B cell (primary cell): ENCODE measurements around the gene RNF223. TPM values are rescaled to one million over a fixed set of nuclear protein-coding genes. Genes with fewer than 3 reads are reported as not detected.

Experiments used
- ATAC-seq: fragments of 200-7000 bp; cut with Tn5 transposase; one replicate; pipeline ENCODE4 v1.10.0; 2021; ENCODE audit warnings: low read depth, mild to moderate bottlenecking, moderate number of reproducible peaks, moderate library complexity
- CTCF ChIA-PET: fragments of 350-600 bp; sonication (Branson Sonifier 250); formaldehyde crosslinking; loops from one replicate; lab custom pipeline; 2021; ENCODE audit warnings: antibody characterized with exemption, inconsistent platforms; lab: Charles Lee
- POLR2A ChIA-PET: fragments of 350-600 bp; sonication (Branson Sonifier 250); formaldehyde crosslinking; loops from one replicate; lab custom pipeline; 2021; ENCODE audit warnings: antibody characterized with exemption; lab: Charles Lee
- DNase-seq: peaks from one replicate; pipeline ENCODE4 v3.0.0; 2013
- H2AFZ ChIP-seq: 2 replicates; pipeline ENCODE4 v1.6.1; 2012; ENCODE audit warnings: mild to moderate bottlenecking, low read depth, low read length; ENCODE audit not compliant: insufficient read depth, poor library complexity, severe bottlenecking
- H3K27ac ChIP-seq, 2 donors: 1 replicate in 1 of 2; 2 replicates in 1 of 2; pipeline ENCODE4 v1.5.1; 2012 to 2013; ENCODE audit warnings: low read length in 2 of 2, mild to moderate bottlenecking in 2 of 2, moderate library complexity in 1 of 2
- H3K27me3 ChIP-seq, 4 experiments: fragments of 200-600 bp in 1 of 4; sonication (generic) in 1 of 4; replicated peaks in 1 of 4; 1 replicate in 2 of 4; 2 replicates in 2 of 4; pipeline versions ENCODE4 v1.6.1 to v1.7.0; 2013 to 2016; ENCODE audit warnings: low read length in 3 of 4, mild to moderate bottlenecking in 2 of 4, mixed read lengths in 1 of 4, moderate library complexity in 1 of 4; ENCODE audit not compliant: insufficient read depth in 4 of 4, control insufficient read depth in 3 of 4; ENCODE audit errors: control extremely low read depth in 1 of 4
- H3K36me3 ChIP-seq, 2 experiments: replicated peaks in 1 of 2; 1 replicate in 1 of 2; 2 replicates in 1 of 2; pipeline versions ENCODE4 v1.6.1 to v1.7.1; 2013; ENCODE audit warnings: low read length in 1 of 2; ENCODE audit not compliant: insufficient read depth in 2 of 2, control insufficient read depth in 1 of 2; ENCODE audit errors: control extremely low read depth in 1 of 2, extremely low read depth in 1 of 2
- H3K4me1 ChIP-seq, 2 donors: fragments of 200-600 bp in 1 of 2; sonication (generic) in 1 of 2; 1 replicate in 1 of 2; 2 replicates in 1 of 2; pipeline versions ENCODE4 v1.5.1 to v1.6.1; 2013 to 2017; ENCODE audit warnings: low read length in 2 of 2; ENCODE audit not compliant: control insufficient read depth in 2 of 2, insufficient read depth in 2 of 2
- H3K4me2 ChIP-seq: replicated peaks from 2 replicates; pipeline ENCODE3; 2012; ENCODE audit warnings: mild to moderate bottlenecking, low read depth, low read length; ENCODE audit not compliant: poor library complexity, severe bottlenecking
- H3K4me3 ChIP-seq, 5 experiments: fragments of 200-600 bp in 1 of 5; sonication (generic) in 1 of 5; 1 replicate in 3 of 5; 2 replicates in 2 of 5; pipeline versions ENCODE4 v1.5.1 to v1.7.0; 2011 to 2016; ENCODE audit warnings: low read length in 4 of 5, mild to moderate bottlenecking in 4 of 5, low read depth in 2 of 5, control low read depth in 1 of 5, moderate library complexity in 1 of 5; ENCODE audit not compliant: insufficient read depth in 1 of 5; ENCODE audit errors: control extremely low read depth in 1 of 5, extremely low read depth in 1 of 5
- H3K79me2 ChIP-seq: fragments of 200-600 bp; sonication (generic); one replicate; pipeline ENCODE4 v1.6.0; 2016; ENCODE audit warnings: low read length; ENCODE audit not compliant: control insufficient read depth, insufficient read depth
- H3K9ac ChIP-seq: fragments of 200-600 bp; sonication (generic); 2 replicates; pipeline ENCODE4 v1.6.1; 2017; ENCODE audit warnings: mild to moderate bottlenecking, low read length, moderate library complexity
- H3K9me3 ChIP-seq, 3 donors: one replicate each; pipeline versions ENCODE4 v1.6.1 to v1.7.1; 2013; ENCODE audit warnings: low read length in 2 of 3; ENCODE audit not compliant: control insufficient read depth in 2 of 3, insufficient read depth in 1 of 3; ENCODE audit errors: control extremely low read depth in 1 of 3
- H4K20me1 ChIP-seq: 2 replicates; pipeline ENCODE4 v1.6.0; 2012; ENCODE audit warnings: mild to moderate bottlenecking, low read length; ENCODE audit not compliant: insufficient read depth, control insufficient read depth, poor library complexity, severe bottlenecking
- H3K27ac Mint-ChIP-seq: one replicate; pipeline ENCODE4 v1.8.0; 2021; ENCODE audit warnings: mixed read lengths
- H3K27me3 Mint-ChIP-seq: one replicate; pipeline ENCODE4 v1.8.0; 2021; ENCODE audit warnings: mixed read lengths
- H3K4me1 Mint-ChIP-seq: one replicate; pipeline ENCODE4 v1.8.0; 2021; ENCODE audit warnings: mixed read lengths
- H3K4me3 Mint-ChIP-seq: one replicate; pipeline ENCODE4 v1.8.0; 2021; ENCODE audit warnings: mixed read lengths
- H3K9me3 Mint-ChIP-seq: one replicate; pipeline ENCODE4 v1.8.0; 2022; ENCODE audit warnings: mixed read lengths; ENCODE audit not compliant: insufficient read depth
- EZH2 ChIP-seq: IDR thresholded peaks from 2 replicates; pipeline ENCODE4 v1.6.1; 2012; ENCODE audit warnings: borderline replicate concordance, low read depth, mild to moderate bottlenecking, moderate library complexity, low read length; ENCODE audit not compliant: insufficient read depth, poor library complexity, severe bottlenecking
- WGBS: methylation state at CpG from one replicate; pipeline ENCODE4 v1.1.5; 2013; ENCODE audit warnings: missing lambda C conversion rate; ENCODE audit not compliant: insufficient coverage; 5-methylcytosine and 5-hydroxymethylcytosine counted together
- intact Hi-C: fragments of 100-400 bp; cut with micrococcal nuclease; formaldehyde crosslinking; loops from one replicate; pipeline ENCODE4 v1.10.0; 2022
- polyA plus RNA-seq: library from polyadenylated mRNA; depleted of rRNA; stranded (reverse); fragments of >200 nt; gene quantifications from 2 replicates; pipeline ENCODE4 v1.2.3, GENCODE V29; 2012
- total RNA-seq, 2 donors: library from RNA; stranded (reverse); fragments of 120-200 nt in 1 of 2; gene quantifications; 1 replicate in 1 of 2; 2 replicates in 1 of 2; pipeline versions ENCODE4 v1.2.3 to v1.2.4, GENCODE V29; 2013 to 2022
- TF ChIP-seq, protein P1 (sequence below): fragments of 200-600 bp; IDR thresholded peaks from one replicate; pipeline ENCODE4 v1.8.0; 2022; ENCODE audit warnings: antibody characterized with exemption, mild to moderate bottlenecking

Gene RNF223
- total and polyA plus RNA-seq, 2 donors (not counting 1 experiment from before 2014, with no cell fraction given) = not detected

DNA sequence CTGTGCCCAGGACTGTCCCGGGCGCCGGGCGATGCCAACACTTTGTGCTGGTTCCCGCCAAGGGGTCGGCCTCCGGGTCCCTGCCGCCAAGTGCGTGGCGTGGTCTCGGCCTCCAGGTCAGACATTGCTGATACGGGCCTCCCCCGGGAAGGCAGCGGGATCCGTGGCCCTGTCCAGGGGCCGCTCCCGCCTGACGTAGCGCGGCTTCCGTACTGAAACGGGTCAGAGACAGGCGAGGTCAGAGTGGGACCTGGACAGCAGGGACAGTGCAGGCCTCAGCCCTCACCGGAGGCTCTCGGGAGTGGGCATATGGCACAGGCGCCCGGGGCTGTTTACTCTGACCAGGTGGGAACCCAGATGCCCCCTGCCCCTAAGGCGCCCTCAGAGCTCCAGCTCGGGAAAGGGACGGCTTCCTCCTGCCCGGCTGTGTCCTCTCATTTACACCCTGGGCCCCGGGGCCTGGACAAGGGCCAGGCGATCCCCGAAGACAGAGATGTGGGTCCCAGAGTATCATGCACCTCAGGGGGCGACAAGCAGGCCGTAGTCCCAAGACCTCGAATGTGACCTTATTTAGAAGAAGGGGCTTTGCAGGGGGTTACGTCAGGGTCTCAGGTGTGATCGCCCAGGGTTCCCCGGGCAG, 8.8 kb upstream of the RNF223 start:
- Histone ChIP-seq H4K20me1 (no peaks in the 10 kb centered on the region), H3K9me3 (peaks cover 0 to 4% (median 0%) of the 10 kb centered on the region in 3 donors), H3K79me2 (no peaks in the 10 kb centered on the region), H3K27me3 (peaks cover 0 to 12% (median 4%) of the 10 kb centered on the region in 4 experiments), H3K27ac (no peak overlapping the region), H2AFZ (no peak overlapping the region), H3K36me3 (no peaks in the 10 kb centered on the region), H3K4me1 (peaks cover 11 to 14% of the 10 kb centered on the region in 2 donors), H3K4me2 (no peak overlapping the region), H3K9ac (no peak overlapping the region), H3K4me3 (no peak overlapping the region)
- no peak overlapping the region for H3K27ac Mint-ChIP-seq
- H3K4me3 Mint-ChIP-seq = no peak overlapping the region
- TF ChIP-seq, protein P1, sequence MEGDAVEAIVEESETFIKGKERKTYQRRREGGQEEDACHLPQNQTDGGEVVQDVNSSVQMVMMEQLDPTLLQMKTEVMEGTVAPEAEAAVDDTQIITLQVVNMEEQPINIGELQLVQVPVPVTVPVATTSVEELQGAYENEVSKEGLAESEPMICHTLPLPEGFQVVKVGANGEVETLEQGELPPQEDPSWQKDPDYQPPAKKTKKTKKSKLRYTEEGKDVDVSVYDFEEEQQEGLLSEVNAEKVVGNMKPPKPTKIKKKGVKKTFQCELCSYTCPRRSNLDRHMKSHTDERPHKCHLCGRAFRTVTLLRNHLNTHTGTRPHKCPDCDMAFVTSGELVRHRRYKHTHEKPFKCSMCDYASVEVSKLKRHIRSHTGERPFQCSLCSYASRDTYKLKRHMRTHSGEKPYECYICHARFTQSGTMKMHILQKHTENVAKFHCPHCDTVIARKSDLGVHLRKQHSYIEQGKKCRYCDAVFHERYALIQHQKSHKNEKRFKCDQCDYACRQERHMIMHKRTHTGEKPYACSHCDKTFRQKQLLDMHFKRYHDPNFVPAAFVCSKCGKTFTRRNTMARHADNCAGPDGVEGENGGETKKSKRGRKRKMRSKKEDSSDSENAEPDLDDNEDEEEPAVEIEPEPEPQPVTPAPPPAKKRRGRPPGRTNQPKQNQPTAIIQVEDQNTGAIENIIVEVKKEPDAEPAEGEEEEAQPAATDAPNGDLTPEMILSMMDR = no peak
- TF ChIP-seq EZH2 = no peak
- no peak for ATAC-seq
- 93% methylated on average over 40 of the region's 40 CpGs for WGBS
- ChIA-PET CTCF (no interaction called here), POLR2A (no interaction called here)
- no peaks in the 10 kb centered on the region for H3K9me3 Mint-ChIP-seq
- H3K4me1 Mint-ChIP-seq = peaks cover 5% of the 10 kb centered on the region
- no peak for DNase-seq
- no peaks in the 10 kb centered on the region for H3K27me3 Mint-ChIP-seq
- intact Hi-C loops = no loop called here

DNA sequence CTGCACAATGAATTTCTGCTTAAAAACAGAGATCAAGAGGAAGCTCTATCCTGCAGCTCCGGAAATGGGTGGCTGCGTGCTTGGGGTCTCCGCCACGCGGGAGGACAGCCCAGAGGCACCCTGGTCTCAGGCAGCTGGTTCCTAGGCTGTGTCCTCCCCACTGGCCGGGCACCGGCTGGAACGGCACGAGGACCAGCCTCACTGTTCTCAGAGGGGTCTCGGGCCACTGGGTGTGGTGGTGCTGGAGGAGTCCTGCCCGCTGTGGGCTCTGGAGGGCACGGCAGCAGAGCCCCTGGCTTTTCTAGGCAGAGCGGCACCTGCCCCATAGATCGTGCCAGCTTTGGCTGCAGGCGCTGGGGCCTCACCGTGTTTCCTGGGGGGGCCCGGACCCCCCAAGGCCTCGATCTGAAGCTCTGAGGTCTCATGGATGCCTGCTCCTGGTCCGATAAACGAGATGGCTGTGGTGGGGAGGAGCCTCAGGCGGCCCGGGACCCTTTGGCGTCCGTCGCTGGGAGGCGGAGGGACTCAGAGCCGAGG, 8.2 kb upstream of the RNF223 start:
- Mint-ChIP-seq H3K4me3 (no peak overlapping the region), H3K9me3 (no peaks in the 10 kb centered on the region), H3K4me1 (peaks cover 5% of the 10 kb centered on the region), H3K27me3 (no peaks in the 10 kb centered on the region), H3K27ac (no peak overlapping the region)
- Histone ChIP-seq H4K20me1 (no peaks in the 10 kb centered on the region), H3K36me3 (no peaks in the 10 kb centered on the region), H3K4me3 (no peak overlapping the region), H3K4me1 (peaks cover 11 to 14% of the 10 kb centered on the region in 2 donors), H3K4me2 (peak overlapping the region; percentile 8), H3K9ac (no peak overlapping the region), H3K27me3 (peaks cover 0 to 12% (median 4%) of the 10 kb centered on the region in 4 experiments), H3K27ac (no peak overlapping the region), H3K9me3 (peaks cover 0 to 4% (median 0%) of the 10 kb centered on the region in 3 donors), H2AFZ (no peak overlapping the region), H3K79me2 (no peaks in the 10 kb centered on the region)
- CTCF ChIA-PET = no interaction called here
- intact Hi-C loops = no loop called here
- ATAC-seq (no peak), DNase-seq (peak; percentile 13)
- no peak for TF ChIP-seq EZH2
- TF ChIP-seq, protein P1 = no peak
- 92% methylated on average over 27 of the region's 27 CpGs for WGBS
- POLR2A ChIA-PET = no interaction called here
